NCI-H1092 treated with DMSO at 0.1 percent for 48 hours (cell line): ENCODE results near the gene GMPR2.

Experiments
- DNase-seq: peaks from one replicate; lab custom pipeline; 2025; lab: John Stamatoyannopoulos, UW

GMPR2 gene

GRCh38 chr14:24268225-24268624, 35.5 kb downstream of the GMPR2 start:
- DNase-seq: no peak

GRCh38 chr14:24269368-24269767, 36.6 kb downstream of the GMPR2 start:
- DNase-seq: no peak

- no peak for DNase-seq
Observed at GRCh38 chr14:24269910-24270536, 37.3 kb downstream of the GMPR2 start.

- DNase-seq: no peak
Observed at GRCh38 chr14:24270537-24271133, 37.9 kb downstream of the GMPR2 start.

- peak; percentile 91 for DNase-seq
Observed at GRCh38 chr14:24271134-24271833, 38.6 kb downstream of the GMPR2 start, which contains the start of gene RABGGTA. TSS of gene RABGGTA (minus strand) at chr14:24271597. CDS start at chr14:24271115, 482 bp downstream.

GRCh38 chr14:24271834-24272263, 39.1 kb downstream of the GMPR2 start:
- DNase-seq: no peak

- DNase-seq: no peak
Observed at GRCh38 chr14:24272467-24272866, 39.7 kb downstream of the GMPR2 start.

GRCh38 chr14:24273422-24273998, 40.8 kb downstream of the GMPR2 start:
- DNase-seq: no peak

- no peak for DNase-seq
Observed at GRCh38 chr14:24274101-24274543, 41.4 kb downstream of the GMPR2 start.

GRCh38 chr14:24277071-24277470, 44.3 kb downstream of the GMPR2 start:
- DNase-seq: no peak

GRCh38 chr14:24277606-24278321, 45.0 kb downstream of the GMPR2 start:
- no peak for DNase-seq

- DNase-seq: no peak
Observed at GRCh38 chr14:24278424-24278823, 45.7 kb downstream of the GMPR2 start.

GRCh38 chr14:24279301-24280186, 46.8 kb downstream of the GMPR2 start:
- DNase-seq: no peak

GRCh38 chr14:24280797-24281460, 48.2 kb downstream of the GMPR2 start:
- no peak for DNase-seq

- no peak for DNase-seq
Observed at GRCh38 chr14:24281636-24282035, 48.9 kb downstream of the GMPR2 start.

GRCh38 chr14:24282736-24283135, 50.0 kb downstream of the GMPR2 start:
- no peak for DNase-seq

GRCh38 chr14:24283796-24284460, 51.2 kb downstream of the GMPR2 start:
- no peak for DNase-seq

- no peak for DNase-seq
Observed at GRCh38 chr14:24284501-24285035, 51.8 kb downstream of the GMPR2 start.

- DNase-seq: no peak
Observed at GRCh38 chr14:24285351-24285750, 52.6 kb downstream of the GMPR2 start.

GRCh38 chr14:24286996-24287395, 54.3 kb downstream of the GMPR2 start:
- DNase-seq: no peak
